Activated CD4-positive, alpha-beta memory T cell treated with anti-CD3 and anti-CD28 coated beads, Interleukin-2, amount 10 ng/mL, durations not matched to agents 7 days and 5 days (primary cell): ENCODE measurements around the gene NLE1. TPM values are rescaled to one million over a fixed set of nuclear protein-coding genes. Genes with fewer than 3 reads are reported as not detected.
A peak's percentile ranks its signal among the peaks of the same experiment; 100 is the strongest.
"Not testable (repeated sequence)": the region's sequence is repeated elsewhere in the genome, so short reads cannot be mapped to it uniquely, and the experiment has no call there.

Experiments used
- CTCF ChIA-PET: fragments of 350-600 bp; sonication (Branson Sonifier 250); formaldehyde crosslinking; loops from one replicate; lab custom pipeline; 2021; ENCODE audit warnings: antibody characterized with exemption, inconsistent platforms; lab: Charles Lee
- POLR2A ChIA-PET: fragments of 350-600 bp; sonication (Branson Sonifier 250); formaldehyde crosslinking; loops from one replicate; lab custom pipeline; 2021; ENCODE audit warnings: antibody characterized with exemption; lab: Charles Lee
- DNase-seq: peaks from one replicate; pipeline ENCODE4 v3.0.0-alpha.2; 2020
- H3K27ac Mint-ChIP-seq: one replicate; pipeline ENCODE4 v1.8.0; 2021; ENCODE audit warnings: mild to moderate bottlenecking, mixed read lengths
- H3K27me3 Mint-ChIP-seq: one replicate; pipeline ENCODE4 v1.8.0; 2021; ENCODE audit warnings: mixed read lengths
- H3K36me3 Mint-ChIP-seq: one replicate; pipeline ENCODE4 v1.8.0; 2021; ENCODE audit warnings: low read depth, mixed read lengths
- H3K4me1 Mint-ChIP-seq: one replicate; pipeline ENCODE4 v1.8.0; 2021; ENCODE audit warnings: mixed read lengths
- H3K4me3 Mint-ChIP-seq: one replicate; pipeline ENCODE4 v1.8.0; 2021; ENCODE audit warnings: mild to moderate bottlenecking, mixed read lengths
- H3K9me3 Mint-ChIP-seq: one replicate; pipeline ENCODE4 v1.8.0; 2021; ENCODE audit warnings: mixed read lengths
- total RNA-seq, 2 experiments: library from RNA; stranded (reverse); gene quantifications; one replicate each; pipeline ENCODE4 v1.2.3, GENCODE V29; 2021

NLE1 gene
- total RNA-seq = 10 to 100 TPM; 13.4 to 14.0 TPM

DNA sequence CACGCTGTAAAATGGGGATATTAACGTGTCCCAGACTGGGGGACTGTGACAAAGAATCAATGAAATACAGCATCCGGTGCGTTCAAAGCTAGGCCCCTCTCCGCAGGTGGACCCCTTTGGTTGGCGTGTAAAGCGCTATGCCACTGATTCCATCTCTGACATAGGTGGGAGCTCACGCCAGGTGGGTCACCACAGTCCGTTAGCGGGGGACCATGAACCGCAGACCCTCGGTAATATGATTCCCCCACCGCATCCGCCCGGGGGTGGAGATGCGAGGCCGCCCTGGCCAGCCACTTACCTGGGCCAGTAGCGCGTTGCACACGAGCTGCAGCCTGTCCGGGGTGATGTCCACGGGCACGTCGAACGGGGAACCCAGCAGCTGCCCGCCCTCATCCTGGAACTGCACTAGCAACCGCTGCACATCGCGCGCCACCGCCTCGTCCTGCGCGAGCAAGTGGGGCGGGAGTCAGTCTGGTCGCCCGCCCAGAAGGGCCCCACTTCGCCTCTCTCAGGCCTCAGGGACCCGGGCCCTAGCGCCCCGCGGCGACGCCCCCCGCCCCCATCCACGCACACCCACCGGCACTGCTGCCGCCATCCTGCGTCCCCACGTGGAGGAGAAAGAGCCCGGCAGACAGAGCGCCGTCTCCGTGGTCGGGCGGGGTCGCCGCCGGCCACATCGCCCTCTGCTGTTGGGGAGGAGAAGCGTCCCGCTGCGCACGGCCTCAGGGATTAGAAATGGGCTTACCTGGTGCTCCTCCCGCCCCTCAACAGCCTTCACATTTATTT lies at the start of gene NLE1:
Gene NLE1 (minus strand): TSS at position 623 of the 786 bp plus-strand sequence. CDS start 28 bp downstream, at position 595.
- Mint-ChIP-seq H3K27ac (peak within 1 kb of the TSS; percentile 65), H3K4me3 (peak within 1 kb of the TSS; percentile 77), H3K27me3 (no peaks in the 10 kb centered on the region), H3K36me3 (peaks cover 19% of the 10 kb centered on the region), H3K9me3 (no peaks in the 10 kb centered on the region), H3K4me1 (peaks cover 30% of the 10 kb centered on the region)
- ChIA-PET CTCF (interaction anchor here (0.7 to 2.2 kb wide), 15 partner anchors 11 to 622 kb away, joined by 3 to 14 read pairs (median 4); partner anchors contain the start of genes RAD51D and SLFN5), POLR2A (interaction anchor here (0.7 to 5.6 kb wide), 20 partner anchors 11 to 437 kb away, joined by 3 to 83 read pairs (median 4); partner anchors contain the start of genes CCT6B, SLFN12L, SLFN5 and ZNF830)
- peak; percentile 89 for DNase-seq

DNA sequence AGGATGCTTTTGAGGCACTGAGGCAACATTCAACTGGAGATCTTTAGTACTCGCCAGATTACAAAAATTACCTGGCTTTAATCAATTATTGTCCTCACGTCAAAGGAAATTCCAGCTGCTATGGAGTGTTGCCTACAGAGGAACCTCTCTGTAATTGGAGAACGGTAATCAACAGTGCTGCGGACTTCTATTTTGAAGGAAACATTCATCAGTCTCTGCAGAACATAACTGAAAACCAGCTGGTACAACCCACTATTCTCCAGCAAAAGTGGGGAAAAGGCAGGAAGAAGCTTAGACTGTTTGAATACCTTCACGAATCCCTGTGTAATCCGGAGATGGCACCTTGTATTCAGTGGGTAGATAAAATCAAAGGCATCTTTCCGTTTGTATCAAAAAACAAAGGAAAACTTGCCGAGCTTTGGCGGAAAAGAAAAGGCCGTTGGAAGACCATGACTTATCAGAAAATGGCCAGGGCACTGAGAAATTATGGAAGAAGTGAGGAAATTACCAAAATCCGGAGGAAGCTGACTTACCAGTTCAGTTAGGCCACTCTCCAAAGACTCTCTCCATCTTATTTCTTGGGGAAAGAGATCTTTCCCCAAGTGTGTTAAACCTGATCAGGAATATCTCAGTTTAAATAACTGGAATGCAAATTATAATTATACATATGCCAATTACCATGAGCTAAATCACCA lies 49.0 kb upstream of the NLE1 start:
- Mint-ChIP-seq H3K4me3 (no peak overlapping the region), H3K9me3 (peaks cover 2% of the 10 kb centered on the region), H3K27me3 (peaks cover 7% of the 10 kb centered on the region), H3K27ac (no peak overlapping the region), H3K4me1 (peaks cover 24% of the 10 kb centered on the region), H3K36me3 (peaks cover 3% of the 10 kb centered on the region)
- no peak for DNase-seq
- CTCF ChIA-PET = interaction anchor here (0.7 kb wide), 1 partner anchor 50 kb away, joined by 3 read pairs; no protein-coding TSS in a partner anchor
- POLR2A ChIA-PET = interaction anchor here (1.3 kb wide), 1 partner anchor 23 kb away, joined by 5 read pairs; no protein-coding TSS in a partner anchor

- Mint-ChIP-seq H3K27ac (no peak overlapping the region), H3K4me1 (peaks cover 26% of the 10 kb centered on the region), H3K9me3 (no peaks in the 10 kb centered on the region), H3K4me3 (no peak overlapping the region), H3K27me3 (peaks cover 7% of the 10 kb centered on the region), H3K36me3 (peaks cover 2% of the 10 kb centered on the region)
- POLR2A ChIA-PET = interaction anchor here (0.7 to 2.4 kb wide), 3 partner anchors 25 to 52 kb away, joined by 3 to 25 read pairs (median 11); no protein-coding TSS in a partner anchor
- CTCF ChIA-PET = no interaction called here
- DNase-seq = no peak
Measured at GRCh38 chr17:35189291-35189690, 47.2 kb upstream of the NLE1 start.

DNA sequence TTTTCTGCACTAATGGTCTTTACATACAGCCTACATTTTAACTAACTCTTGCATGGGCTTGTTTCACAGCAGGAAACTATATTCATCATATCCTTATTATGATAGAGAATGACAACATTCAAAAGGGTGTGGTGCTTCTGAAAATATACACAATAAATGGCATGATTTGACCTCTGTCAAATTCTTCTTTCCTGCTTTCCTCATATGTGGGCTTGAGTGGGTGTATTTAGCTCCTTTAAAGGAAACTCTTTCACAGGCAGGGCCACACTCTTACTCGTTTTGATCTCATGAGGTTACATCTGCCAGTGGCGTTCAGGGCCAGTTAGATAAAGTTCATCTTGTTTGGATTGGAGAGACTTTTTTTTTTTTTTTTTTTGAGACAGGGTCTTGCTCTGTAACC lies 46.0 kb upstream of the NLE1 start:
- ChIA-PET POLR2A (interaction anchor here (1.1 to 2.4 kb wide), 4 partner anchors 23 to 55 kb away, joined by 3 to 25 read pairs (median 9); partner anchors contain the start of gene SLFN5), CTCF (interaction anchor here (0.5 kb wide), 1 partner anchor 346 kb away, joined by 3 read pairs; no protein-coding TSS in a partner anchor)
- no peak for DNase-seq
- H3K4me1 Mint-ChIP-seq = peaks cover 27% of the 10 kb centered on the region
- no peak overlapping the region for H3K4me3 Mint-ChIP-seq
- peaks cover 7% of the 10 kb centered on the region for H3K27me3 Mint-ChIP-seq
- H3K27ac Mint-ChIP-seq = peak overlapping the region; percentile 52
- no peaks in the 10 kb centered on the region for H3K9me3 Mint-ChIP-seq
- peaks cover 2% of the 10 kb centered on the region for H3K36me3 Mint-ChIP-seq

DNA sequence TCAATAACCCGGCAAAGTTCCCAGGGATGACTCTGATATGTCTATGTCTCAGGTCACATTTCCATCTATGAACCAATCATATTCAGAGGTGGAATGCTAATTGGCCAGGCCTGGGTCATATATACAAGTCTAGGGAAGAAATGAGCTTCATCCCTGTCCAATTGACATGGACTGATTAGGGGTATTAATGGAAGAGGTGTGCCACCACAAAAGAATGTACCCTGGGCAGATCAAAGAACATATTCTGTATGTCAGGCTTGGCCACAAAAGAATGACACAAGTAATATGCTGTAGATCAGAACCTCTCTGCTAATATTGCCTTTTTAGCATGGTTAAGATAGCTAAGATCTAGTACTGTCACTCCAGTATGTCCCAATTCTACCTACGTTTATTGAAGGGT lies 45.4 kb upstream of the NLE1 start:
- CTCF ChIA-PET = interaction anchor here (0.5 kb wide), 1 partner anchor 346 kb away, joined by 3 read pairs; no protein-coding TSS in a partner anchor
- H3K27me3 Mint-ChIP-seq = peaks cover 7% of the 10 kb centered on the region
- no peak overlapping the region for H3K4me3 Mint-ChIP-seq
- H3K9me3 Mint-ChIP-seq = no peaks in the 10 kb centered on the region
- no peak for DNase-seq
- peaks cover 27% of the 10 kb centered on the region for H3K4me1 Mint-ChIP-seq
- no peak overlapping the region for H3K27ac Mint-ChIP-seq
- H3K36me3 Mint-ChIP-seq = peaks cover 2% of the 10 kb centered on the region
- POLR2A ChIA-PET = interaction anchor here (1.1 to 2.4 kb wide), 4 partner anchors 23 to 55 kb away, joined by 3 to 25 read pairs (median 9); partner anchors contain the start of gene SLFN5

DNA sequence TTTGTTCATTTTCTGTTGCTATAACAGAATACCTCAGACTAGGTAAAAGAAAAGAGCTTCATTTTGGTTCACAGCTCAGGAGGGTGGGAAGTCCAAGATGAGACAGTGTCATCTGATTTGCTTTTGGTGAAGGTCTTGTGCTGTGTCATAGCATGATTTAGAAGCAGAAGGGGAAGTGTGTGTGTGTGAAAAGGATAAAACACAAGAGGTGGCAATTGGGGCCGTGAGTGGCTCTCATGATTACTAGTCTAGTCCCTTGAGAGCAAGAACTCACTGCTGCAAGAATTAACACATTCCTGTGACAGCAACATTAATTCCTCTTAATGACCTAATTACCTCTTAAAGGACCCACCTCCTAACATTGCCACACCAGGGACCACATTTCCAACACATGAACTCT lies 43.7 kb upstream of the NLE1 start:
- H3K4me1 Mint-ChIP-seq = peaks cover 27% of the 10 kb centered on the region
- ChIA-PET POLR2A (interaction anchor here (1.2 kb wide), 1 partner anchor 57 kb away, joined by 5 read pairs; the partner anchor contains the start of gene SLFN5), CTCF (no interaction called here)
- no peak overlapping the region for H3K27ac Mint-ChIP-seq
- no peaks in the 10 kb centered on the region for H3K27me3 Mint-ChIP-seq
- H3K9me3 Mint-ChIP-seq = no peaks in the 10 kb centered on the region
- H3K4me3 Mint-ChIP-seq = no peak overlapping the region
- DNase-seq = no peak
- H3K36me3 Mint-ChIP-seq = peaks cover 2% of the 10 kb centered on the region

GRCh38 chr17:35184274-35184673 lies 42.2 kb upstream of the NLE1 start:
- Mint-ChIP-seq H3K36me3 (peaks cover 4% of the 10 kb centered on the region), H3K4me3 (no peak overlapping the region), H3K9me3 (peaks cover 2% of the 10 kb centered on the region), H3K4me1 (peaks cover 25% of the 10 kb centered on the region), H3K27me3 (no peaks in the 10 kb centered on the region), H3K27ac (no peak overlapping the region)
- DNase-seq = no peak
- CTCF ChIA-PET = interaction anchor here (1.0 kb wide), 1 partner anchor 28 kb away, joined by 3 read pairs; no protein-coding TSS in a partner anchor
- POLR2A ChIA-PET = interaction anchor here (3.0 to 12.3 kb wide), 2 partner anchors 30 to 57 kb away, joined by 20 to 149 read pairs; partner anchors contain the start of gene SLFN5

- Mint-ChIP-seq H3K4me1 (peaks cover 23% of the 10 kb centered on the region), H3K4me3 (no peak overlapping the region), H3K27me3 (no peaks in the 10 kb centered on the region), H3K27ac (no peak overlapping the region), H3K36me3 (peaks cover 7% of the 10 kb centered on the region), H3K9me3 (peaks cover 7% of the 10 kb centered on the region)
- ChIA-PET CTCF (no interaction called here), POLR2A (interaction anchor here (3.0 to 12.3 kb wide), 2 partner anchors 31 to 58 kb away, joined by 20 to 149 read pairs; partner anchors contain the start of gene SLFN5)
- no peak for DNase-seq
Measured at GRCh38 chr17:35183332-35183731, 41.2 kb upstream of the NLE1 start.

DNA sequence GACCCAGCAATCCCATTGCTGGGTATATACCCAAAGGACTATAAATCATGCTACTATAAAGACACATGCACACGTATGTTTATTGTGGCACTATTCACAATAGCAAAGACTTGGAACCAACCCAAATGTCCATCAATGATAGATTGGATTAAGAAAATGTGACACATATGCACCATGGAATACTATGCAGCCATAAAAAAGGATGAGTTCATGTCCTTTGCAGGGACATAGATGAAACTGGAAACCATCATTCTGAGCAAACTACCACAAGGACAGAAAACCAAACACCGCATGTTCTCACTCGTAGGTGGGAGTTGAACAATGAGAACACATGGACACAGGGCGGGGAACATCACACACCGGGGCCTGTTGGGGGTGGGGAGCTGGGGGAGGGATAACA lies 37.3 kb upstream of the NLE1 start:
- not testable (repeated sequence) for H3K27me3 Mint-ChIP-seq

GRCh38 chr17:35176897-35177296 lies 34.8 kb upstream of the NLE1 start:
- no peak overlapping the region for H3K4me3 Mint-ChIP-seq
- no peak for DNase-seq
- ChIA-PET CTCF (no interaction called here), POLR2A (interaction anchor here (1.2 to 12.3 kb wide), 4 partner anchors 37 to 360 kb away, joined by 3 to 149 read pairs (median 38); partner anchors contain the start of genes SLFN12L and SLFN5)
- no peaks in the 10 kb centered on the region for H3K27me3 Mint-ChIP-seq
- peak overlapping the region; percentile 95 for H3K27ac Mint-ChIP-seq
- peaks cover 7% of the 10 kb centered on the region for H3K9me3 Mint-ChIP-seq
- H3K36me3 Mint-ChIP-seq = peaks cover 14% of the 10 kb centered on the region
- peaks cover 43% of the 10 kb centered on the region for H3K4me1 Mint-ChIP-seq

More for the DNA sequence above, 37.3 kb upstream of the NLE1 start:
- H3K4me3 Mint-ChIP-seq, H3K9me3 Mint-ChIP-seq, H3K27ac Mint-ChIP-seq, DNase-seq: not testable (repeated sequence)
- Mint-ChIP-seq H3K36me3 (peaks cover 14% of the 10 kb centered on the region), H3K4me1 (peaks cover 38% of the 10 kb centered on the region)
- ChIA-PET CTCF (interaction anchor here (1.3 kb wide), 1 partner anchor 56 kb away, joined by 3 read pairs; no protein-coding TSS in a partner anchor), POLR2A (interaction anchor here (2.1 to 12.3 kb wide), 3 partner anchors 34 to 62 kb away, joined by 9 to 149 read pairs (median 72); partner anchors contain the start of gene SLFN5)

DNA sequence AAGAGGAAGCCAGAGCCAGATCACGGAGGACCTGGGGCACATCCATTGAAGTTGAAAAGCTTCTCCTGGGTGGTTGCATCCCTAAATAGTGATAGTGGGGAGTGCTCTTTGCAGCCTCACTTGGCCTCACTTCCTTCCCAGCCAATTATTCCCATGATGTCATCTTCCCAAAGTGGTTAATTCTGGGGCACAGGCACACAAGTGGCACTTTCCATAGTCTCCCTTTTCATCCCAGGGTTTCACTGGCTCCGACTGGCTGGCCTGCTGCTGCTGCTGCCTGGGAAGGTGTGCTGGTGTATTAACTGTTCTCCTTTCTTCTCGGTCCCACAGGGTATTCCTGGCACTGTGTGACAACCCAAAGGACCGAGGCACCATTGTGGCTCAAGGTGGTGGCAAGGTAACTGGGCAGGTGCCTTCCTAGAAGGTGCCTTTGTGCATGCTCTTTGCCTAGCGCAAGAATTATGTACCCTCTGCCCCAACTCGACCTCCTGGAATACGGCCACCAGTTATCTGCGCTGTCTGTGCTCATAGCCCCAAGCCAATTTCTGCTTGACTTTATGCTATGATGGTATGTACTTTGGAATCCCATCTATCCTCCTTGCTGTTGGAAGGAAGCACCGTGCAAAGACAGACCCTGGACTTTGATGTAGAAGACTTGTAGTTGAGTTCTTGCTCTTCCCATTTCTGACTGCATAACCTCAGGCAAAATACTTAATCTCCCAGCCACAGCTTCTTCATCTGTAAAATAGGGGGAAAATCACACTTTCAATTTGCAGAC lies 33.7 kb upstream of the NLE1 start:
- peaks cover 7% of the 10 kb centered on the region for H3K9me3 Mint-ChIP-seq
- no peaks in the 10 kb centered on the region for H3K27me3 Mint-ChIP-seq
- peaks cover 49% of the 10 kb centered on the region for H3K4me1 Mint-ChIP-seq
- H3K4me3 Mint-ChIP-seq = no peak overlapping the region
- H3K36me3 Mint-ChIP-seq = peaks cover 14% of the 10 kb centered on the region
- no peak for DNase-seq
- CTCF ChIA-PET = interaction anchor here (1.7 kb wide), 1 partner anchor 38 kb away, joined by 5 read pairs; no protein-coding TSS in a partner anchor
- H3K27ac Mint-ChIP-seq = peak overlapping the region; percentile 21
- POLR2A ChIA-PET = interaction anchor here (1.2 to 12.3 kb wide), 4 partner anchors 14 to 362 kb away, joined by 5 to 149 read pairs (median 38); partner anchors contain the start of genes SLFN12L and SLFN5
